ENCODE results near the gene FALEC. TPM values are rescaled to one million over a fixed set of nuclear protein-coding genes. Genes with fewer than 3 reads are reported as not detected.

The FALEC gene
- total RNA-seq, 1 donor from 2014 or later = 1.9 TPM

DNA sequence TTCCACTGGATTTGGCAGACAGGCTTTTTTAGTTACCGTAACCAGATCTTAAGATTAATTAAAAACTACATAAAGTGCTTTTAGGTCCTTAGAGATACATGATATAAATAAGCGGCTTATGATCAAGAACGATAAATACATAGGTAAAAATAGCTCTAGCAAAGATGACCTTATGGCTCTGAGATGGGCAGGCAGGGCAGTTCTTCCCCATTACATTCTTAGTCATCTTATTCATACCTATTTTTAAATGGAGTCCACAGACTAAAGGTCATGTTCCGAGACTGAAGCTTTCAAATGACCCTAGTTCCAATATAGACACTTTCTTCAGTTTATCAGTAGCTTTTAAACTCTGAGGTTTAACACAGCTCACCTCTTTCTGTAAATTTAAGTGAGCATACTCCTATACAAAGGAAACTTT, 59.5 kb downstream of the FALEC start:
- peak overlapping the region; percentile 39 for H3K27ac Mint-ChIP-seq
- H3K9me3 Mint-ChIP-seq = no peaks in the 10 kb centered on the region
- DNase-seq (ENCODE audit: low spot score in 2 of 2, unreplicated experiment in 2 of 2) = no peak
- peaks cover 41% of the 10 kb centered on the region for H3K4me1 Mint-ChIP-seq
- H3K27me3 Mint-ChIP-seq (ENCODE audit: low read depth) = no peaks in the 10 kb centered on the region
- TF ChIP-seq, protein P1, sequence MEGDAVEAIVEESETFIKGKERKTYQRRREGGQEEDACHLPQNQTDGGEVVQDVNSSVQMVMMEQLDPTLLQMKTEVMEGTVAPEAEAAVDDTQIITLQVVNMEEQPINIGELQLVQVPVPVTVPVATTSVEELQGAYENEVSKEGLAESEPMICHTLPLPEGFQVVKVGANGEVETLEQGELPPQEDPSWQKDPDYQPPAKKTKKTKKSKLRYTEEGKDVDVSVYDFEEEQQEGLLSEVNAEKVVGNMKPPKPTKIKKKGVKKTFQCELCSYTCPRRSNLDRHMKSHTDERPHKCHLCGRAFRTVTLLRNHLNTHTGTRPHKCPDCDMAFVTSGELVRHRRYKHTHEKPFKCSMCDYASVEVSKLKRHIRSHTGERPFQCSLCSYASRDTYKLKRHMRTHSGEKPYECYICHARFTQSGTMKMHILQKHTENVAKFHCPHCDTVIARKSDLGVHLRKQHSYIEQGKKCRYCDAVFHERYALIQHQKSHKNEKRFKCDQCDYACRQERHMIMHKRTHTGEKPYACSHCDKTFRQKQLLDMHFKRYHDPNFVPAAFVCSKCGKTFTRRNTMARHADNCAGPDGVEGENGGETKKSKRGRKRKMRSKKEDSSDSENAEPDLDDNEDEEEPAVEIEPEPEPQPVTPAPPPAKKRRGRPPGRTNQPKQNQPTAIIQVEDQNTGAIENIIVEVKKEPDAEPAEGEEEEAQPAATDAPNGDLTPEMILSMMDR (IDR thresholded peaks at IDR 0.05; ENCODE audit: unreplicated experiment) = no peak
- peak overlapping the region; percentile 98 for H3K4me3 Mint-ChIP-seq
- peaks cover 39% of the 10 kb centered on the region for H3K36me3 Mint-ChIP-seq

DNA sequence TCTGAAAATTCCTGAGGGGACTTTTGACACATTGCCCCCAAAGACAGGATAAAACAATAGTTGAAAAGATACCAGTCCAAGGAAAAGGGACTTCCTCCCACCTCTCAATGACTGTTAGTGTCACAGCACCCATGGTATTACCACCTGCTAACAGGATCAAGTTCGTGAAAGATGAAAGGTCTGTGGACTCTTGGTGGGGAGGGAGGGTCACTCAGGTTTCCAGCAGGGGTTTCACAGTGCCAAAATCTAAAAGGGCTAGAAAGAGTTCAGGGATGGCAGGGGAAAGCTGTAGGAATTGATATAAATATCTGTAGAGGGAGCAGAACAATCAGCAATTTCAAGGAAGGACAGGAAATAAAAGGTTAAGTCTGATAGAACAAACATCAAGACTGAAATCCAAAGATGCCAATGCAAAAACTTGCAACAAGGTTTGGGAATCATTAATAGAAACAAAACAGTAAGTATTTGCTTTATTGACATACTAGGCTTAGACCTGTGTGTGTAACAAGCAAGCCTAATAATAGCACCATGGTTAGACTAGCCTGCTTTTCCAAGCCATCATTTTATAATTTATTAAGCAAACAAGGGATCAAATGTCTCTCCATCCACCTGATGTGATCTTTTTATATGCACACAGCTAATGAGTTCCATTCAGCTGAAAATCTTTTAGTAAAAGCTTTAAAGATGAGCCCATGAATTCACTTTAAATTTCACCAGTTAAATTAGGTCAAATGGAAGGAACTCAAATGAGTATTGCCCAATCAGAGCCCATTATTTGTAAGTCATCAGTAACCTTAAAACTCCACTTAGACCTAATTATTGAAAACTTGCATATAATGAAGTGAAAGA, 60.2 kb downstream of the FALEC start:
- H3K27me3 Mint-ChIP-seq (ENCODE audit: low read depth) = no peaks in the 10 kb centered on the region
- H3K4me3 Mint-ChIP-seq = peak overlapping the region; percentile 98
- peaks cover 41% of the 10 kb centered on the region for H3K4me1 Mint-ChIP-seq
- H3K36me3 Mint-ChIP-seq = peaks cover 39% of the 10 kb centered on the region
- no peaks in the 10 kb centered on the region for H3K9me3 Mint-ChIP-seq
- TF ChIP-seq, protein P1 (IDR thresholded peaks at IDR 0.05; ENCODE audit: unreplicated experiment) = no peak
- DNase-seq (ENCODE audit: low spot score in 2 of 2, unreplicated experiment in 2 of 2) = no peak
- peak overlapping the region; percentile 91 for H3K27ac Mint-ChIP-seq

DNA sequence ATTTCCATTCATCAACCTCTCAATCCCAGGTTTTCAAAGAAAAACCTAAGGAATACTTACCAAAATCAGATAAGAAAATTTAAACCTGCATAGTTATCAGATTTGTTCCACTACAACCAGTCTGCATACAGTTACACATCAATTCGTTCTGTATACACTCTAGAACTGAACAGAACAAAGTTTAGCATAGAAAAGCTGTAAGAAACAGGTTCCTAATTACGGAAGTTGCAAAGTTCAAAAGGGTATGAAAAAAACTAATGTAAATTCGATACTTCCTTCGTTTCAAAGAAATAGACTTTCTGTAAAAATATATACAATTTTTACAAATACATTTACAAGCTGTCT, 60.8 kb downstream of the FALEC start:
- Mint-ChIP-seq H3K27ac (peak overlapping the region; percentile 83), H3K36me3 (peaks cover 36% of the 10 kb centered on the region), H3K9me3 (no peaks in the 10 kb centered on the region), H3K4me3 (peak overlapping the region; percentile 98), H3K27me3 (ENCODE audit: low read depth) (no peaks in the 10 kb centered on the region), H3K4me1 (peaks cover 45% of the 10 kb centered on the region)
- TF ChIP-seq, protein P1 (IDR thresholded peaks at IDR 0.05; ENCODE audit: unreplicated experiment) = no peak
- DNase-seq (ENCODE audit: low spot score in 2 of 2, unreplicated experiment in 2 of 2) = no peak

DNA sequence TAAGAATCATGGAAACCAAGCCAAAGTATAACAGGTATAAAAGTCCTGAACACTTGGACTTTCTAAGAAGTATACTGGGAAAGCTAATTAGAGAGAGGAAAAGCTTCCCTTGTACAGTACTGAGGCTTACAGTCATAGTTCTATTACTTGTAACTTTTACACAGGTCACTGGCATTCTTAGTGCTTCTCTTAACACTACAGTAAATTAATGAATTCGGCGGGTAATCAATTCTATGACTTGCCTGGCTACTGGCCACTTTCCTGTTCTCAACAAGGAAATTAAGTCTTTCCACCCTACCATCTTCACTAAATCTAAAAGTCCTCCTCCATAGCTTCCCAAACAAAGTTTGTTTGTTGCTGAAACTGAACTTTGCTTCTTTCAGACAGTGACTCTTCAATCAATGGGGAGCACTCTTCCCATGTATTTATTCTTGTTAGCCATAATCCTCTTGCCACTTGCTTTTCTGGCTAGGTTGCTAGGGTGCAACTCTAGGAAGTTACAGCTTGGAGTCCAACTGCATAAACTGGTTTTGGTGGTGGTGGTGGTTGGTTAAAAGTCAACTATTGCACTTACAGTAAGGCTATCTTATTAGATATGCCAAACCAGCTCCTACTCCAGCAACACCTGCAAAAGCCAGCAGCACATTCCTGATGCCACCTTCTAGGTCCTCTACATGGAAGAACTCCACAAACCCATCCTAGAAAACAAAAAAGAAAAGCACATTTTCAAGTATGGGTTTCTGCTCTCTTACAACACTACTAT, 61.4 kb downstream of the FALEC start:
- TF ChIP-seq, protein P1 (IDR thresholded peaks at IDR 0.05; ENCODE audit: unreplicated experiment) = no peak
- H3K36me3 Mint-ChIP-seq = peaks cover 35% of the 10 kb centered on the region
- H3K27me3 Mint-ChIP-seq (ENCODE audit: low read depth) = no peaks in the 10 kb centered on the region
- peak overlapping the region; percentile 98 for H3K27ac Mint-ChIP-seq
- DNase-seq (ENCODE audit: low spot score in 2 of 2, unreplicated experiment in 2 of 2) = no peak
- H3K4me1 Mint-ChIP-seq = peaks cover 45% of the 10 kb centered on the region
- no peaks in the 10 kb centered on the region for H3K9me3 Mint-ChIP-seq
- H3K4me3 Mint-ChIP-seq = peak overlapping the region; percentile 98

DNA sequence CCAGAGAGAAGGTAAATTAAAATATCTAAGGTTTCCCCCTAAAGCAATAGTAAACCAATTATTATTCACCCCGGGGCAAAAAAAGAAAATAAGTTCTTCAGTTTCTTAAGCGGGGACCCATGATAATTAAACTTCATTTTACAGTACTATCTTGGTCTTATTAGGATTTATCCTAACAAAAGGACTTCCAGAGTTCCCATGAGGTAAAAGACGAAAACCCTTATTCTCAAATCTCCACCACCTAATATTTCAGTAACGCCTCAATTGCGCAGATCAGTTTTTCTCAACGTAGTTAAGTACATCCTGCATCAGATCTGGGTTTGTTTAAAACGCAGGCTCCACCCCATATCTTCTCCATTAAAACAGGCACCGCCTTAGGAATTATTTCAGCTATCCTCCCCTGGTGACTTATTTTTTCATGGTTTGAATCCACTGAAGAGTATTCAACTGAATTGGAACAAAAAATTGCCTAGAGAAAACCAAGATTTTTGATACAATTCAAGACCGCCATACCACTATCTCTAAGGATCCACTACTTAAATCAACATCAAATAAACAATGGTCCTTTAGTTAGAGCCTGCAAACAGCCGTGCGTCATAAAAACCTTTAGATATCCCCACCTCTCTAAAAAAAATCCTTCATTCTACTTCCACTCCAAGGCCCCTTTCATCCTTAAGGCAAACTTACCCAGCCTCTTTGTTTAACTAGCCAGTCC, 62.2 kb downstream of the FALEC start:
- TF ChIP-seq, protein P1 (IDR thresholded peaks at IDR 0.05; ENCODE audit: unreplicated experiment) = no peak
- H3K36me3 Mint-ChIP-seq = peaks cover 35% of the 10 kb centered on the region
- no peaks in the 10 kb centered on the region for H3K9me3 Mint-ChIP-seq
- H3K27me3 Mint-ChIP-seq (ENCODE audit: low read depth) = no peaks in the 10 kb centered on the region
- no peak for DNase-seq (ENCODE audit: low spot score in 2 of 2, unreplicated experiment in 2 of 2)
- peaks cover 45% of the 10 kb centered on the region for H3K4me1 Mint-ChIP-seq
- peak overlapping the region; percentile 98 for H3K4me3 Mint-ChIP-seq
- H3K27ac Mint-ChIP-seq = peak overlapping the region; percentile 98
